Measurements from ENCODE around the gene GDF11. TPM values are rescaled to one million over a fixed set of nuclear protein-coding genes. Genes with fewer than 3 reads are reported as not detected.

GDF11 gene
- total RNA-seq, 6 experiments from 2014 or later, result 15.8 to 25.9 (median 16.9) TPM

DNA sequence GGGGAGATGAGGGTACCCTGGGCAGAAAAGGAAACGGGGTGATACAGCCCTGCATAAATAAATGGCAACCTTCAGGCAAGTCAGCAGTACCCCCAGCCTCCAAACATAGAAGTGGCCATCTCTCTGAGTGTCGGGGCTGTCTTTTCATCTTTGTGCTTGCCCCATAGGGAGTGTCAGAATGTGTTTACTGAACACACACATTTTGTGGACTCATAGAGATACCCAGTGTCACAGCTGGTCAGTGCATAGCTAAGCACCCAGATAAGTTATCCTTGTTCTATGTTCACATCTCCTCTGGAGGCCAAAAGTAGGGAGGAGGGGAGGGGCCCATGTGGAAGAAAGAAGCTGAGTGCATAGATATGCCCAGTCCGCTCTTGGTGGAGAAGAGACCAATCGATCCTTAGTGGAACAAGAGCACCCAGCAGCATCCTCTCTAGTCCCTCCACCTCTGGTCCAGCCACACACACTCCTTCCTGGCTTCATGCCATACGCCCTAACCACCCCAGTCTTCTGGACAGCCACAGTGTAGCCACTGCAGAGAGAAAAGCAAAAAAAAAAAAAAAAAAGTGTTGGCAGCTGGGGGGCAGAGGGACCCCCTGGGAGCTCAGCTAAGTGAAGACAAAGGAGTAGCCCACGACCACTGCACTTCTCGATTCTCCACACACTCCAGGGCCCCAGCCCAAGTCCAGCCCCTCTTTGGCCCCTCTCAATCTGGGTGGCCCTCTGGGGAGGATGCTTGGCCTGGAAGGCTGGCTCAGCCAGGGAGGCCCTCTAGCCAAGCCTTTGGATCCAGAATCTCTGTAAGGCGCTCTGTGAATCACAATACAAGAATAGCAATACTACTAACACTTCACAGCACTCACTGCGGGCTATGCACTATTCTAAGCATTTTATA, 37.9 kb upstream of the GDF11 start:
- Mint-ChIP-seq H3K27me3 (ENCODE audit: insufficient read depth) (peaks cover 19% of the 10 kb centered on the region), H3K36me3 (ENCODE audit: low read depth) (no peaks in the 10 kb centered on the region), H3K4me1 (ENCODE audit: low read depth) (peaks cover 44% of the 10 kb centered on the region), H3K4me3 (no peak overlapping the region), H3K9me3 (no peaks in the 10 kb centered on the region), H3K27ac (no peak overlapping the region)
- TF ChIP-seq, protein P1, sequence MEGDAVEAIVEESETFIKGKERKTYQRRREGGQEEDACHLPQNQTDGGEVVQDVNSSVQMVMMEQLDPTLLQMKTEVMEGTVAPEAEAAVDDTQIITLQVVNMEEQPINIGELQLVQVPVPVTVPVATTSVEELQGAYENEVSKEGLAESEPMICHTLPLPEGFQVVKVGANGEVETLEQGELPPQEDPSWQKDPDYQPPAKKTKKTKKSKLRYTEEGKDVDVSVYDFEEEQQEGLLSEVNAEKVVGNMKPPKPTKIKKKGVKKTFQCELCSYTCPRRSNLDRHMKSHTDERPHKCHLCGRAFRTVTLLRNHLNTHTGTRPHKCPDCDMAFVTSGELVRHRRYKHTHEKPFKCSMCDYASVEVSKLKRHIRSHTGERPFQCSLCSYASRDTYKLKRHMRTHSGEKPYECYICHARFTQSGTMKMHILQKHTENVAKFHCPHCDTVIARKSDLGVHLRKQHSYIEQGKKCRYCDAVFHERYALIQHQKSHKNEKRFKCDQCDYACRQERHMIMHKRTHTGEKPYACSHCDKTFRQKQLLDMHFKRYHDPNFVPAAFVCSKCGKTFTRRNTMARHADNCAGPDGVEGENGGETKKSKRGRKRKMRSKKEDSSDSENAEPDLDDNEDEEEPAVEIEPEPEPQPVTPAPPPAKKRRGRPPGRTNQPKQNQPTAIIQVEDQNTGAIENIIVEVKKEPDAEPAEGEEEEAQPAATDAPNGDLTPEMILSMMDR (IDR thresholded peaks at IDR 0.05), result no peak
- no peak for DNase-seq

DNA sequence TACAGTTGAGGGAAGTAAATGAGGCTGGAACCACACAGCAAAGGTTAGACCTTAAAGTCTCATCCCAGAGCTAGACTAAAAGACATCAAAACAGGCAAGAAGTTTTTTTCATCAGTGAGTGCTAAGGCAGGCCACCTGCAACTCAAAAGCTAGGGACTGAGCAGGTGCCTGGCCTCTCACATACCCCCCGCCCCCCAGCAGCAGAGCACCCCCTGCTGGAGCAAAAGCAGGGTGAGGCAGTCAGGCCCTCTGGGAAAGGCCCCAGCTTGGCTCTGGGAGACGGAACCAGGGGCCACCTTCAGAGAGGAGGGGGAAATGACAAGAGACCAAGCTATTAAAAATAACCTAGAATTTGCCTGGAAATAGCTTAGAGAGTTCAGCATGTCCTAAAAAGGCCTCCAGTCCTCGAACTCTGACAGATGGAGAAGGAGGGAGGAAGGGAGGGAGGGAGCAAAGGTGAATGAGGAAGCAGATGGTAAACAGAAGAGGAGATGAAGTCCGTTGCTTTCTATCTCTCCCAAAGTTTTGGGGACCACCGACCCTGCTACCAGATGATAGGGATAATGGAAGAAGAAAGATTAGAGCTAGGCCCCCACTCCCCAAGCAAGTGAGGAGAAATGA, 37.0 kb upstream of the GDF11 start:
- Mint-ChIP-seq H3K36me3 (ENCODE audit: low read depth) (no peaks in the 10 kb centered on the region), H3K27me3 (ENCODE audit: insufficient read depth) (peaks cover 19% of the 10 kb centered on the region), H3K9me3 (no peaks in the 10 kb centered on the region), H3K4me3 (no peak overlapping the region), H3K4me1 (ENCODE audit: low read depth) (peaks cover 35% of the 10 kb centered on the region), H3K27ac (no peak overlapping the region)
- TF ChIP-seq, protein P1 (IDR thresholded peaks at IDR 0.05), result peak; percentile 73
- DNase-seq, result no peak

DNA sequence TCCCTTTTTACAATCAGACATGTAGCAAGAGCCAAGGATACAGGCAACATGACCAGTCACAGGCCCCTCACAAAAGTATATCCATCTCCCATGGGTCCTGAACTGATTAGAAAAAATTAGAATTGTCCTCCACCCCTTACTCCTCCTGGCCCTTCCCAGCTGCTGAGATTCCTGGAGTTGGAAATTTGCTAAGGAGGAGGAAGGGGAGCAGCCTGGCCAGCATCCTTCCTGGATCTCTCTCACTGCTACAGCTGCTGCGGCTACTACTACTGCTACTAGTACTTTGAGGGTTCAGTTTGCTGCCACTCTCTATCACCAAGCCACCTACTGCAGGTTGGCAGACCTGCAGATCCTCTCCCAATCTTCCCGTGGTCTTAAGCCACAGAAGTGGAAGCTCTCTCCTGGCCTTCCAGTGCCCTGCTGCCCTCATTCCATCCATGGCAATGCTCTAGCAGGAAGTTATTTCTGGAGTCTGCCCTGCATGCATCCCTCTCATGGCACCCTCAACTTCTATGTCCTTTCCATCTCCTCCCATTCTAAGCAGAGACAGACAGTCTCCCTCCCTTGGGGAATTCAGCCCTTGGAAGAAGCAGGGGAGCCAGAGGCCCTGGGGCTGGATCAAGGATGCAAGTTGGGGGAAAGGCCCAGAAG, 36.2 kb upstream of the GDF11 start:
- Mint-ChIP-seq H3K36me3 (ENCODE audit: low read depth) (no peaks in the 10 kb centered on the region), H3K4me3 (peak overlapping the region; percentile 67; the same call in 1 of the 2 replicates), H3K27ac (no peak overlapping the region), H3K9me3 (no peaks in the 10 kb centered on the region), H3K4me1 (ENCODE audit: low read depth) (peaks cover 29% of the 10 kb centered on the region), H3K27me3 (ENCODE audit: insufficient read depth) (peaks cover 19% of the 10 kb centered on the region)
- DNase-seq, result no peak
- TF ChIP-seq, protein P1 (IDR thresholded peaks at IDR 0.05), result no peak

DNA sequence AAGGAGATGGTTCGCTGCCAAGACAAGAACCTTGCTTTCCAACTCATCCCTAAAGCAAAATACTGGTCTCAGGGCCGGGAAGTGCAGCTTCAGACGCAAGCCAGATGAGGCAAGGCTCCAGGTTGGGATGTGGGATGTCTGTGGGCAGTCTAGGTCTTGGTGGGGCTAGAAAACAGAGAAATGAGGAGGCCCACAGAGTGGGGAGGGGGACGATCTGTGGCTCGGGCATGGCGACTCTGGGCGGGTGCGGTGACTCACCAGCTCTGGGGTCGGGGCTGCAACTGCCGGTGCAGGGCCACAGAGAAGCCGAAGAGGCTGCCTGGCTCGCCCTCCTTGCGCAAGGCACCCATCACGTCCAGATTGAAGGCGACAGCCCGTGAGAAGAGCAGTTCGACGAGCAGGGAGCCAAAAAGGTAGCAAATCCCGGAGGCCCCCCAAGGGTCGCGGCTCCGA, 35.7 kb upstream of the GDF11 start:
- Mint-ChIP-seq H3K4me1 (ENCODE audit: low read depth) (peaks cover 33% of the 10 kb centered on the region), H3K27ac (no peak overlapping the region), H3K4me3 (peak overlapping the region; percentile 67; the same call in 1 of the 2 replicates), H3K9me3 (no peaks in the 10 kb centered on the region), H3K27me3 (ENCODE audit: insufficient read depth) (peaks cover 19% of the 10 kb centered on the region), H3K36me3 (ENCODE audit: low read depth) (no peaks in the 10 kb centered on the region)
- TF ChIP-seq, protein P1 (IDR thresholded peaks at IDR 0.05), result no peak
- DNase-seq, result no peak

DNA sequence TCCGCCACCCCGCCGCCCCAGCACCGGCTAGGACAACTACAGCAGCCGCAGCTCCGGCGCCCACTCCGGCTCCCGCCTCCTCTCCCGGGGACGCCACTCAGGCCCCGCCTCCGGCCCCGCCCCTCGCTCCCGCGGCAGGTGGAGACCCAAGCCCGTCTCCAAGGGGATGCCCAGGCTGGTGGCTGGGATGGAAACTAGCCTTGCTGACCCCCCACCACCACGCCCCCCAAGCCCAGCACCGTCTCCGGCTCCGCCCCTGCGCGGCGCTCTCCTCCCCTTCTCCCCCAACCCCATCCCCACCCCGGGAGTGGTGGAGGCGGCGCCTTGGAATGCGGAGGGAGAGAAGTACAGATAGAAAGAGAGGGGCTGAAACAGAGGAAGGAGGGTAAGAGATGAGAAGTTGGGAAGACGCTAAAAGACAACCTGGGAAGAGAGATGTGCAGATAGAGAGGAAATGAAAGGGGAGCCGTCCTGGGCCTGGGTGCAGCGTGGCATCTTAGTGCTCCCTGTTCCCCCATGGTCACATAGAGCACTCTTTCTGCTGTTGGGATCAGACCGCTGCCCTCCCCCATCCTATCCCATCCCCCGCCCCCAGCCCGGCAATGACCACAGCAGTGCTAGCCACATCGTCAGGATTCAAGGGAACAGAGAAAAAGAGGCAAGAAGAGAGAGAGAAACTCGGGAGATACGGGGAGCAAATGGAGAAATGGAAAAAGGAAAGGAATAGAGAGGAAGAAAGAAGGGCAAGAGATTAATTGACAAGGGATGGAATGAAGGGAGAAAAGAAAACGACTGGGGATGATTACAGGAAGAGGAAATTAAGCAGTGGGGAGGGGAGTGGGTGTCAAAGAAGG, 34.9 kb upstream of the GDF11 start, which contains the start of gene ITGA7:
Gene ITGA7 (minus strand): TSS at position 64 of the 854 bp plus-strand sequence. CDS start 222 bp downstream, outside the sequence.
- Mint-ChIP-seq H3K4me3 (peak within 1 kb of the TSS; percentile 86), H3K9me3 (no peaks in the 10 kb centered on the region), H3K27me3 (ENCODE audit: insufficient read depth) (peaks cover 19% of the 10 kb centered on the region), H3K4me1 (ENCODE audit: low read depth) (peaks cover 42% of the 10 kb centered on the region), H3K36me3 (ENCODE audit: low read depth) (no peaks in the 10 kb centered on the region), H3K27ac (no peak within 1 kb of the TSS)
- TF ChIP-seq, protein P1 (IDR thresholded peaks at IDR 0.05), result no peak
- DNase-seq, result no peak

Measured in HFFc6 (cell line).